H7 (cell line): ENCODE measurements around the gene PLEKHM3. TPM values are rescaled to one million over a fixed set of nuclear protein-coding genes. Genes with fewer than 3 reads are reported as not detected.

Experiments used
- DNase-seq: peaks from one replicate; pipeline ENCODE4 v3.0.0; 2012
- H3K27me3 ChIP-seq: 2 replicates; pipeline ENCODE4 v1.6.0; 2011; ENCODE audit warnings: mild to moderate bottlenecking, low read length; ENCODE audit not compliant: control insufficient read depth, insufficient read depth
- H3K36me3 ChIP-seq: replicated peaks from 2 replicates; pipeline ENCODE4 v1.5.1; 2011; ENCODE audit warnings: low read length; ENCODE audit not compliant: control insufficient read depth, insufficient read depth
- H3K4me3 ChIP-seq: 2 replicates; pipeline ENCODE4 v1.5.1; 2011; ENCODE audit warnings: low read depth, mild to moderate bottlenecking, control low read depth, low read length, moderate library complexity; ENCODE audit not compliant: insufficient read depth
- total RNA-seq: library from RNA; depleted of rRNA; stranded (reverse); fragments of >200 nt; shearing (Covaris generic); gene quantifications from 2 replicates; pipeline ENCODE4 v1.2.3, GENCODE V29; 2014

PLEKHM3 gene
- total RNA-seq, 1 experiment from 2014 or later: 5.3 TPM

- Histone ChIP-seq H3K36me3 (no peaks in the 10 kb centered on the region), H3K4me3 (no peak overlapping the region), H3K27me3 (no peaks in the 10 kb centered on the region)
- no peak for DNase-seq
Observed at GRCh38 chr2:207988975-207989374, 36.4 kb downstream of the PLEKHM3 start.

- no peaks in the 10 kb centered on the region for H3K36me3 ChIP-seq
- DNase-seq: no peak
- no peak overlapping the region for H3K4me3 ChIP-seq
- H3K27me3 ChIP-seq: no peaks in the 10 kb centered on the region
Observed at GRCh38 chr2:207987025-207987716, 38.2 kb downstream of the PLEKHM3 start.

DNA sequence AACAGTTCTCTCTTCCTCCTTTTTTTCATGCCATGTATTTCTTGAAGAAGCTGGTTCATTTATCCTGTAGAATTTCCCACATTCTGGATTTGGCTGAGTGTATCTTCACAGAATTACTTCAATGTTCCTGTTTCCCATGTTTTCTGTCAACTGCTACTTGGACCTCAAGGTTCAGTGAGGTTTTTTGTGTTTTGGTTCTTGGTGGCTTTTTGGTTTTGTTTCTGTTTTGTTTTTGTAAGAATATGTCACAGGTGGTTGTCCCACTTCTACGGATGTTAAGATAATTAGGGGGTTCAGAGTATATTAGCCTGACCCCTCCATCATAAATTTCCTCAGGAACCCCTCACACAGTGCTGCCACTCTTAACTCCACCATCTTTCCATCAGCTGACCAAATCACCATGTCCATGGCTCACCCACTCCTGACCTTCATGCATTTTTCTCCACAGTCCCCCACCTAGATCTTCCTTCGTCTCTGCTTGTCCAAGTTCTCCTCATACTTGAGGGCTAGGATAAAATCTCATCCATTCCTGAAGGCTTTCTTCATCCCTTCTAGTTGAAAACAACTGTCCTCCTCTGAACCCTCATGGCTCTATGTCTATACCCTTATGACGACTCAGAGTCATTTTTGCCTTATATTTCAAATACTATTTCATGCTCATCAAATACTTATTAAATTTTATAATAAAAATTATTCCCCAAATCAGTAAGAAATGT is 40.4 kb downstream of the PLEKHM3 start:
- Histone ChIP-seq H3K36me3 (no peaks in the 10 kb centered on the region), H3K27me3 (no peaks in the 10 kb centered on the region), H3K4me3 (no peak overlapping the region)
- no peak for DNase-seq

- H3K36me3 ChIP-seq: no peaks in the 10 kb centered on the region
- DNase-seq: no peak
- no peak overlapping the region for H3K4me3 ChIP-seq
- H3K27me3 ChIP-seq: no peaks in the 10 kb centered on the region
Observed at GRCh38 chr2:207983641-207984042, 41.7 kb downstream of the PLEKHM3 start.

DNA sequence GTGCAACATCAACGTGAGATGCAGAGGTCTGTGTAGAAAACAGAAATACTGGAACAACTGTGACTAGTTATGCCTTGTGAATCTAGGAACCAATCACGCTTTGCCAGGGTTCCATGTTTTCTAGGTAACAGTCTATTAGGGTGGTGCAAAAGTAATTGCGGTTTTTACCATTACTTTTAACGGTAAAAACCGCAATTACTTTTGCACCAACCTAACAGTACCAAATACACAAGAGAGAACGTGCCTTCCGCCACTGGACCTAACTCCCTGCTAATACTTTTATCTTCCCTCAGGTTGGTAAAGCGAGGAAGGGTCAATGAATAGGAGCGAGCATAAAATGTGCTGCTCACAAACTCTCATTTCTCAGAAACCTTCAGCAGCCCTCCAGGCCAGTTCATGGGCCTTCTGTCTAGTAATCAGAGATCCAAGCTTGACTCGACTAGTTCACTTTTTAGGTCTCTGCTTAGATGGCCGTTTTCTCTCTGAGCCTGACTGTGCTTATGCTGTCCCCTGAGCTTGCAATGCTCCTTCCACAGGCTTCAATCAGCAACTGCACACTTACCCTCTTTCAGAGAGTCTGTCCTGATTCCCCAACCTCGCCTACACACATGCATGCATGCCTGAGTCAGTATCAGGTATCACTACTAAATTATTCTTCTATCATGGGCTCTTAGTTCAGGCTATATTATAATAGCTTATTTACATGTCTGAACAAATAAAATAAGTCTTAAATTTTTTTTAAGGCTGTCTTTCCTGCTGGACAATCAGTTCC is 47.0 kb downstream of the PLEKHM3 start:
- H3K27me3 ChIP-seq: no peaks in the 10 kb centered on the region

DNA sequence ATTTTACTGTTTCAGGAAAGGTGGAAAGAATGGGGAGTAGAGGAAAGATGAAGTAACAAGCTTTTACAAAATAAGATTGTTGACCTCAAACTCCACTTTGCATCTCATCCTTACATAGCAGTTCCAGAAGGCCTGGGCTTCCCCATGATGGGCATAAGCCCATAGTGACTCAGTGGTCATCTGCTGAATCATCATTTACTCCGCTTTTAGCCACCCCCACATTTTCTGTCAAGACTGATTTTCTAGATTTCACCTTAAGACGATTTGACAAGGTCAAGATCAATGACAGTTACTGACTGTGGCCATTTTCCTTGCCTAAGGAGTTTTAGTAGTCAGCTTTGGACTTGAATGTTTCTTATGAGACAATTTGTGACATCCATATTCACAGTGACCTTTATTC is 49.4 kb downstream of the PLEKHM3 start:
- no peak for DNase-seq
- H3K4me3 ChIP-seq: no peak overlapping the region
- H3K27me3 ChIP-seq: no peaks in the 10 kb centered on the region
- H3K36me3 ChIP-seq: no peaks in the 10 kb centered on the region

More for the DNA sequence above, 47.0 kb downstream of the PLEKHM3 start:
- Histone ChIP-seq H3K36me3 (no peaks in the 10 kb centered on the region), H3K4me3 (no peak overlapping the region)
- DNase-seq: no peak

- Histone ChIP-seq H3K36me3 (no peaks in the 10 kb centered on the region), H3K27me3 (no peaks in the 10 kb centered on the region), H3K4me3 (no peak overlapping the region)
- no peak for DNase-seq
Observed at GRCh38 chr2:207974216-207974605, 51.1 kb downstream of the PLEKHM3 start.

GRCh38 chr2:207970826-207971180 is 54.5 kb downstream of the PLEKHM3 start:
- Histone ChIP-seq H3K4me3 (no peak overlapping the region), H3K36me3 (no peaks in the 10 kb centered on the region), H3K27me3 (no peaks in the 10 kb centered on the region)
- no peak for DNase-seq

GRCh38 chr2:207970147-207970825 is 55.0 kb downstream of the PLEKHM3 start:
- Histone ChIP-seq H3K4me3 (no peak overlapping the region), H3K36me3 (no peaks in the 10 kb centered on the region), H3K27me3 (no peaks in the 10 kb centered on the region)
- peak; percentile 52 for DNase-seq

DNA sequence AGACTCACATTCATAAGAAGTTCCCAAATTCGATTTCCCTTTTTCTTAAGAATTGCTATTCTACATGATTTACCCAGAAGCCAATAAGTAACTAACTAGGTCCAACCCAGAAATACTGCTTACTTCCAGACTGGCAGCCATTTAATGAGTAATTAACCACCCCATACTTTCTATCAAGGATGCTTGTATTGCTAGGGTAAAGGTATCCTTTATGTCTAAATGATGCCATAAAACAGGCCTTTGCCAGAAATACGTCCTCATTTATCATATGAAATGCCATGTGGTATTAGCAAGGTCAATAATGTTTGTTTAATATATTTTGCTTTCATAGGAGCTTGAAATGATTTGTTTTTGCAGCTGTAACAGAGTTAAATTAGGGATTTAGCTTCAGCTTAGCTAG is 56.1 kb downstream of the PLEKHM3 start:
- Histone ChIP-seq H3K36me3 (no peaks in the 10 kb centered on the region), H3K27me3 (no peaks in the 10 kb centered on the region), H3K4me3 (no peak overlapping the region)
- DNase-seq: no peak

DNA sequence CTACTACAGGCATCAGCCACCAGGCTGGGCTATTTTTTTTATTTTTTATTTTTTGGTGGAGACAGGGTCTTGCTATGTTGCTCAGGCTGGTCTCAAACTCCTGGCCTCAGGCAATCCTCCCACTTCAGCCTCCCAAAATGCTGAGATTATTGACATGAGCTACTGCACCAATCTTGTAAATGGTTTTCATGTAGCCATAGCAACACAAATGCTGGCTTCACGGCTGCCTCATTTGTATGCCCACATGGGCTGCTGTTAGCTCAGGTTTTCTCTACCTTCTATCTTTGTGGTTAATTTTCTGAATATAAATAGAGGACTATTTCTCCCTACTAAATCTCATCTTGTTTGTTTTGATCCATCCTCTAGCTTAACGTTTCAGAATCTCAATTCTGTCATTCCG is 58.2 kb downstream of the PLEKHM3 start:
- Histone ChIP-seq H3K27me3 (no peaks in the 10 kb centered on the region), H3K4me3 (no peak overlapping the region), H3K36me3 (no peaks in the 10 kb centered on the region)
- no peak for DNase-seq

GRCh38 chr2:207960911-207961310 is 64.4 kb downstream of the PLEKHM3 start:
- no peak for DNase-seq
- H3K36me3 ChIP-seq: no peaks in the 10 kb centered on the region

GRCh38 chr2:207960090-207960489 is 65.2 kb downstream of the PLEKHM3 start:
- Histone ChIP-seq H3K4me3 (no peak overlapping the region), H3K36me3 (no peaks in the 10 kb centered on the region), H3K27me3 (no peaks in the 10 kb centered on the region)
- no peak for DNase-seq

More at GRCh38 chr2:207960911-207961310, 64.4 kb downstream of the PLEKHM3 start:
- no peak overlapping the region for H3K4me3 ChIP-seq
- H3K27me3 ChIP-seq: no peaks in the 10 kb centered on the region

- Histone ChIP-seq H3K27me3 (no peaks in the 10 kb centered on the region), H3K36me3 (no peaks in the 10 kb centered on the region), H3K4me3 (no peak overlapping the region)
- DNase-seq: no peak
Observed at GRCh38 chr2:207956771-207957170, 68.6 kb downstream of the PLEKHM3 start.
